ENCODE data around the gene COX20.

Gene COX20

GRCh38 chr1:244861683-244862082 is 26.2 kb downstream of the COX20 start:
- no peak for TF ChIP-seq SIN3A (IDR thresholded peaks at IDR 0.05; ENCODE audit: borderline replicate concordance, insufficient read depth, low read length)
- TF ChIP-seq REST (IDR thresholded peaks at IDR 0.05; ENCODE audit: insufficient read depth in 1 of 2, low read depth in 2 of 2, low read length in 2 of 2) = no peak

- TF ChIP-seq REST (IDR thresholded peaks at IDR 0.05; ENCODE audit: insufficient read depth in 1 of 2, low read depth in 2 of 2, low read length in 2 of 2) (no peak), FOXP2 (optimal IDR thresholded peaks at IDR 0.05; ENCODE audit: borderline replicate concordance, extremely low read depth, extremely low read length, insufficient read depth) (no peak), POLR2AphosphoS5 (IDR thresholded peaks at IDR 0.05; ENCODE audit: low read depth, low read length) (0 out of 2 replicates have a peak, but pooled peaks have one; percentile 20), SIN3A (IDR thresholded peaks at IDR 0.05; ENCODE audit: borderline replicate concordance, insufficient read depth, low read length) (0 out of 2 replicates have a peak, but pooled peaks have one; percentile 64), TAF1 (IDR thresholded peaks at IDR 0.05; ENCODE audit: borderline replicate concordance, insufficient read depth, low read length) (no peak)
Observed at GRCh38 chr1:244862354-244862698, 26.9 kb downstream of the COX20 start.

DNA sequence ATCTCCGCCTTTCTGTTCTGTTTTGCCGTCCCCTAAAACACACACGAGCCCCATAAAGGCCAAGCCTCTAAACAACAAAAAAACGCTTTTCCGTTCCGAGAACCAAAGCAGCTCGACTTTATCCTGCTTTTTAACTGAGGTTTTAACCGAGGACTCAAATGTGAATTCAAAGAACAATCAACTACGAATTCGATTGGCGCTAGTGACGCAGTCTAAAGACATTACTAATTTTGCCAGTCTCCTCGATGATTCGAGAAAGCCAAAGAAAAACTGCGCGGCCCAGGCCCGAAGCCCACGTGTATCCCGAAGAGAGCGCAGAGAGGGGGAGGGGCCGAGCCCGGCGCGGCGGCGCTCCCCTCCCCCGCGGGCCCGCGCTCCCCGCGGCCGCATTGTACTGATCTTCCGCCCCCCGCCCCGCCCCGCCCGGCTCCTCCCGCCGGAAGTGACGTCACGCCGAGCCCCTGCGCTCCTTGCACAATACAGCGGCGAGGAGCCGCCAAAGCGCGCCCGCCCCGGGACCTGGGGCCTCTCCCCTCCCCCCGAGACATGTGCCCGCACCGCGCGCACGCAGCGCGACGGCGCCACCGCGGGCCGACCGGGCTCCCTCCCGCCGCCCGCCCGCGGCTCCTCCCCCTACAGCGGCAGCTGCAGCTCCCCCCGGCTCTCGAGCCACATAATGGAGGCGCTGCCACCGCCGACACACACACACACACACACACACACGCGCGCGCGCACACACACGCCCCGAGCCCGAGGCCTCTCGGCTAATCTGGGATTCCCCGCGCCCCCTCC is 27.4 kb downstream of the COX20 start:
- TF ChIP-seq POLR2AphosphoS5 (IDR thresholded peaks at IDR 0.05; ENCODE audit: low read depth, low read length) = 0 out of 2 replicates have a peak, but pooled peaks have one; percentile 47
- TF ChIP-seq SIN3A (IDR thresholded peaks at IDR 0.05; ENCODE audit: borderline replicate concordance, insufficient read depth, low read length) = peak; percentile 93
- peak; percentile 73; the same call in 1 of the 2 replicates for TF ChIP-seq TAF1 (IDR thresholded peaks at IDR 0.05; ENCODE audit: borderline replicate concordance, insufficient read depth, low read length)
- TF ChIP-seq FOXP2 (optimal IDR thresholded peaks at IDR 0.05; ENCODE audit: borderline replicate concordance, extremely low read depth, extremely low read length, insufficient read depth) = peak; percentile 70
- TF ChIP-seq REST (IDR thresholded peaks at IDR 0.05; ENCODE audit: insufficient read depth in 1 of 2, low read depth in 2 of 2, low read length in 2 of 2) = 0 out of 4 replicates have a peak, but pooled peaks have one; percentile 13 to 19

DNA sequence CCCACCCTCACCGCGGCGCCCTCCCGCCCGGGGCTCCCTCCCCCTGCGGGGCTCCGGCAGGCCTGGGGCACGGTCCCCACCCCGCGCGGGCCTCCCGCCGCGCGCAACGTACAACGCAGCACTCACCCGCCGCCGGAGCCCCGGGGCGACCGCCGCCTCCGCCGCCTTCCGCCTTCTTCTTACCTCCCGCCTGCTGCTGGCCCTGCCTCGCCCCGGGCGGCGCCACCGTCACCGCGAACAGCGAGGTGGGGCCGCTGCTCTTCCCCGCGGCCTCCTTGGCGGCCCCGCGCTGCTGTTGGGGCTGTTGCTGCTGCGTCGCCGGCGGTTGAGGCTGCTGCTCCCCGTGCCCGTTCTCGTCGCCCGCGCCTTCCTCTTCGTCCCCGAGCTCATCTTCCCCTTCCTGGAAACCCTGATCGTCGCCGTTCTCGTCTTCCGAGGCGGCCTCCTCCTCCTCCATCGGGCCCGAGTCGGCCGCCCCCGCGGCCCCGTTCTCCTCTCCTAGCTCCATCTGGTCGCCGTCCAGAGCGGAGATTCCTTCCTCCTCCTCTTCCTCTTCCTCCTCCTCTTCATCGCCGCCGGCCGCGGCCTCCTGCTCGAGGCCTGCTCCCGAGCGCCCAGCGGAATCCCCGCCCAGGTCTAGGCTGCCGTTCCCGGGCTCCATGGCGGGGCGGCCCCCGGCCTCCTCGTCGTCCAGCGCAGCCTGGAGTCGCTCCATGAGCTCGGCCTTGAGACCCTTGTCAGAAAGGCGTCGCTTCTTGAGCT is 28.2 kb downstream of the COX20 start:
- peak; percentile 7 for TF ChIP-seq FOXP2 (optimal IDR thresholded peaks at IDR 0.05; ENCODE audit: borderline replicate concordance, extremely low read depth, extremely low read length, insufficient read depth)
- no peak for TF ChIP-seq POLR2AphosphoS5 (IDR thresholded peaks at IDR 0.05; ENCODE audit: low read depth, low read length)
- no peak for TF ChIP-seq SIN3A (IDR thresholded peaks at IDR 0.05; ENCODE audit: borderline replicate concordance, insufficient read depth, low read length)
- TF ChIP-seq TAF1 (IDR thresholded peaks at IDR 0.05; ENCODE audit: borderline replicate concordance, insufficient read depth, low read length) = no peak

GRCh38 chr1:244864253-244865027 is 29.0 kb downstream of the COX20 start, which contains the start of gene HNRNPU:
HNRNPU (minus strand) TSS chr1:244864543; CDS start chr1:244864307, 236 bp downstream.
- TF ChIP-seq SIN3A (IDR thresholded peaks at IDR 0.05; ENCODE audit: borderline replicate concordance, insufficient read depth, low read length) (peak; percentile 50; the same call in 1 of the 2 replicates), TAF1 (IDR thresholded peaks at IDR 0.05; ENCODE audit: borderline replicate concordance, insufficient read depth, low read length) (peak; percentile 97), POLR2AphosphoS5 (IDR thresholded peaks at IDR 0.05; ENCODE audit: low read depth, low read length) (peak; percentile 94), REST (IDR thresholded peaks at IDR 0.05; ENCODE audit: insufficient read depth in 1 of 2, low read depth in 2 of 2, low read length in 2 of 2) (peak; percentile 17 to 19; a peak in 1 of 4 replicates), FOXP2 (optimal IDR thresholded peaks at IDR 0.05; ENCODE audit: borderline replicate concordance, extremely low read depth, extremely low read length, insufficient read depth) (peak; percentile 78)
